ENCODE data around the gene MYOG. TPM values are rescaled to one million over a fixed set of nuclear protein-coding genes. Genes with fewer than 3 reads are reported as not detected.

Gene MYOG
- total and polyA plus RNA-seq, 2 experiments from 2014 or later, result not detected

DNA sequence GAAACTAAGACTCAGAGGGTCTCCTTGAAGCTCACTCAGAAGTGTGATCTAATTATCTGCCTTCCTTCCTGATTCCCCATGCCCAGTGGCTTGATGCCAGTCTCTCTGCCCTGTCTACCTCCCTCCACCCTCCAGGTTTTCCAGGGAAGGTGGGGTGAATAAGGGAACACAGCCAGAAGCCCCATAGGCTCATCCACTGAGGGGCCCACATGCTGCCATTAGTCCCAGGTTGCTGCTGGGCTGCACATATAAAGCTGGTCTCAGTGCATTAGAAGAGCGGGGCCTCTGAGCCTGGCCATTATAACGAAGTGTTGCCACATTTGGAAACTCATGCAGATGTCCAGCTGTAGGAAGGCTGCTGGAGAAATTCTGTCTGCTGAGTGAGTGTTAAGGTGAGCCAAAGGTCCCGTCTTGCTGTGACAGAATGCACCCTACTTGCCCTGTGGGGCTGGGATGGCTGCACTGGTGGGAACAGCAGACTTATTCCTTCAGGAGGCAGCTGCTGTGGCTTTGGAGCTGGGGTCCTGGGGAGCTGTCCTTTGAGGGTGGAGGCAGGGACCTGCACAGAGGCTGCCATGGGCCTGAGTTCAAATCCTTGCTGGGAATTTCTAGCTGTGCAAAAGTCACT lies 44.7 kb upstream of the MYOG start:
- peaks cover 37% of the 10 kb centered on the region for H3K27me3 Mint-ChIP-seq (ENCODE audit: insufficient read depth, low read depth, poor library complexity)
- TF ChIP-seq ZNF114 (CRISPR knock-in tag; IDR thresholded peaks at IDR 0.05) (no peak), POLR2AphosphoS5 (IDR thresholded peaks at IDR 0.05; ENCODE audit: low read depth) (no peak), STAT1 (IDR thresholded peaks at IDR 0.05; ENCODE audit: unreplicated experiment) (no peak), EZH2 (IDR thresholded peaks at IDR 0.05; ENCODE audit: low read depth, unreplicated experiment) (no peak), CREB1 (CRISPR knock-in tag; IDR thresholded peaks at IDR 0.05; ENCODE audit: low read depth) (no peak), JUNB (IDR thresholded peaks at IDR 0.05; ENCODE audit: unreplicated experiment) (no peak), ZNF331 (CRISPR knock-in tag; IDR thresholded peaks at IDR 0.05; ENCODE audit: low read depth) (no peak), NANOG (IDR thresholded peaks at IDR 0.05; ENCODE audit: borderline replicate concordance) (no peak)
- TF ChIP-seq, protein P1, sequence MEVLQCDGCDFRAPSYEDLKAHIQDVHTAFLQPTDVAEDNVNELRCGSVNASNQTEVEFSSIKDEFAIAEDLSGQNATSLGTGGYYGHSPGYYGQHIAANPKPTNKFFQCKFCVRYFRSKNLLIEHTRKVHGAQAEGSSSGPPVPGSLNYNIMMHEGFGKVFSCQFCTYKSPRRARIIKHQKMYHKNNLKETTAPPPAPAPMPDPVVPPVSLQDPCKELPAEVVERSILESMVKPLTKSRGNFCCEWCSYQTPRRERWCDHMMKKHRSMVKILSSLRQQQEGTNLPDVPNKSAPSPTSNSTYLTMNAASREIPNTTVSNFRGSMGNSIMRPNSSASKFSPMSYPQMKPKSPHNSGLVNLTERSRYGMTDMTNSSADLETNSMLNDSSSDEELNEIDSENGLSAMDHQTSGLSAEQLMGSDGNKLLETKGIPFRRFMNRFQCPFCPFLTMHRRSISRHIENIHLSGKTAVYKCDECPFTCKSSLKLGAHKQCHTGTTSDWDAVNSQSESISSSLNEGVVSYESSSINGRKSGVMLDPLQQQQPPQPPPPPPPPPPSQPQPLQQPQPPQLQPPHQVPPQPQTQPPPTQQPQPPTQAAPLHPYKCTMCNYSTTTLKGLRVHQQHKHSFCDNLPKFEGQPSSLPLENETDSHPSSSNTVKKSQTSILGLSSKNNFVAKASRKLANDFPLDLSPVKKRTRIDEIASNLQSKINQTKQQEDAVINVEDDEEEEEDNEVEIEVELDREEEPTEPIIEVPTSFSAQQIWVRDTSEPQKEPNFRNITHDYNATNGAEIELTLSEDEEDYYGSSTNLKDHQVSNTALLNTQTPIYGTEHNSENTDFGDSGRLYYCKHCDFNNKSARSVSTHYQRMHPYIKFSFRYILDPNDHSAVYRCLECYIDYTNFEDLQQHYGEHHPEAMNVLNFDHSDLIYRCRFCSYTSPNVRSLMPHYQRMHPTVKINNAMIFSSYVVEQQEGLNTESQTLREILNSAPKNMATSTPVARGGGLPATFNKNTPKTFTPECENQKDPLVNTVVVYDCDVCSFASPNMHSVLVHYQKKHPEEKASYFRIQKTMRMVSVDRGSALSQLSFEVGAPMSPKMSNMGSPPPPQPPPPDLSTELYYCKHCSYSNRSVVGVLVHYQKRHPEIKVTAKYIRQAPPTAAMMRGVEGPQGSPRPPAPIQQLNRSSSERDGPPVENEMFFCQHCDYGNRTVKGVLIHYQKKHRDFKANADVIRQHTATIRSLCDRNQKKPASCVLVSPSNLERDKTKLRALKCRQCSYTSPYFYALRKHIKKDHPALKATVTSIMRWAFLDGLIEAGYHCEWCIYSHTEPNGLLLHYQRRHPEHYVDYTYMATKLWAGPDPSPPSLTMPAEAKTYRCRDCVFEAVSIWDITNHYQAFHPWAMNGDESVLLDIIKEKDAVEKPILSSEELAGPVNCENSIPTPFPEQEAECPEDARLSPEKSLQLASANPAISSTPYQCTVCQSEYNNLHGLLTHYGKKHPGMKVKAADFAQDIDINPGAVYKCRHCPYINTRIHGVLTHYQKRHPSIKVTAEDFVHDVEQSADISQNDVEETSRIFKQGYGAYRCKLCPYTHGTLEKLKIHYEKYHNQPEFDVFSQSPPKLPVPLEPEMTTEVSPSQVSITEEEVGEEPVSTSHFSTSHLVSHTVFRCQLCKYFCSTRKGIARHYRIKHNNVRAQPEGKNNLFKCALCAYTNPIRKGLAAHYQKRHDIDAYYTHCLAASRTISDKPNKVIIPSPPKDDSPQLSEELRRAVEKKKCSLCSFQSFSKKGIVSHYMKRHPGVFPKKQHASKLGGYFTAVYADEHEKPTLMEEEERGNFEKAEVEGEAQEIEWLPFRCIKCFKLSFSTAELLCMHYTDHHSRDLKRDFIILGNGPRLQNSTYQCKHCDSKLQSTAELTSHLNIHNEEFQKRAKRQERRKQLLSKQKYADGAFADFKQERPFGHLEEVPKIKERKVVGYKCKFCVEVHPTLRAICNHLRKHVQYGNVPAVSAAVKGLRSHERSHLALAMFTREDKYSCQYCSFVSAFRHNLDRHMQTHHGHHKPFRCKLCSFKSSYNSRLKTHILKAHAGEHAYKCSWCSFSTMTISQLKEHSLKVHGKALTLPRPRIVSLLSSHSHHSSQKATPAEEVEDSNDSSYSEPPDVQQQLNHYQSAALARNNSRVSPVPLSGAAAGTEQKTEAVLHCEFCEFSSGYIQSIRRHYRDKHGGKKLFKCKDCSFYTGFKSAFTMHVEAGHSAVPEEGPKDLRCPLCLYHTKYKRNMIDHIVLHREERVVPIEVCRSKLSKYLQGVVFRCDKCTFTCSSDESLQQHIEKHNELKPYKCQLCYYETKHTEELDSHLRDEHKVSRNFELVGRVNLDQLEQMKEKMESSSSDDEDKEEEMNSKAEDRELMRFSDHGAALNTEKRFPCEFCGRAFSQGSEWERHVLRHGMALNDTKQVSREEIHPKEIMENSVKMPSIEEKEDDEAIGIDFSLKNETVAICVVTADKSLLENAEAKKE (CRISPR knock-in tag; IDR thresholded peaks at IDR 0.05), result no peak
- TF ChIP-seq, protein P2, sequence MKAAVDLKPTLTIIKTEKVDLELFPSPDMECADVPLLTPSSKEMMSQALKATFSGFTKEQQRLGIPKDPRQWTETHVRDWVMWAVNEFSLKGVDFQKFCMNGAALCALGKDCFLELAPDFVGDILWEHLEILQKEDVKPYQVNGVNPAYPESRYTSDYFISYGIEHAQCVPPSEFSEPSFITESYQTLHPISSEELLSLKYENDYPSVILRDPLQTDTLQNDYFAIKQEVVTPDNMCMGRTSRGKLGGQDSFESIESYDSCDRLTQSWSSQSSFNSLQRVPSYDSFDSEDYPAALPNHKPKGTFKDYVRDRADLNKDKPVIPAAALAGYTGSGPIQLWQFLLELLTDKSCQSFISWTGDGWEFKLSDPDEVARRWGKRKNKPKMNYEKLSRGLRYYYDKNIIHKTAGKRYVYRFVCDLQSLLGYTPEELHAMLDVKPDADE (IDR thresholded peaks at IDR 0.05), result no peak
- Histone ChIP-seq H3K9me2 (ENCODE audit: insufficient read depth) (no peaks in the 10 kb centered on the region), H3K4me3 (no peak overlapping the region), H4K20me1 (replicated peaks; ENCODE audit: insufficient read depth) (no peaks in the 10 kb centered on the region), H3K27ac (ENCODE audit: low read depth) (no peak overlapping the region), H3F3A (replicated peaks; ENCODE audit: low read depth) (0 out of 2 replicates have a peak, but pooled peaks cover 3% of the 10 kb centered on the region), H3K4me1 (ENCODE audit: insufficient read depth) (peaks cover 23% of the 10 kb centered on the region), H2AFZ (no peak overlapping the region), H3K79me2 (replicated peaks; ENCODE audit: insufficient read depth) (no peaks in the 10 kb centered on the region), H3K4me2 (no peak overlapping the region), H3K27me3 (ENCODE audit: insufficient read depth) (peaks cover 35% of the 10 kb centered on the region), H3K36me3 (ENCODE audit: insufficient read depth) (no peaks in the 10 kb centered on the region)
- peaks cover 30% of the 10 kb centered on the region for H3K4me1 Mint-ChIP-seq
- no peak overlapping the region for H3K27ac Mint-ChIP-seq
- H3K36me3 Mint-ChIP-seq (ENCODE audit: low read depth), result no peaks in the 10 kb centered on the region
- no peak overlapping the region for H3K4me3 Mint-ChIP-seq
- DNase-seq (ENCODE audit: low spot score) (no peak), ATAC-seq (no peak)
- H3K9me3 Mint-ChIP-seq, result no peaks in the 10 kb centered on the region
